ENCODE measurements around the gene CEP76.
"Not testable (repeated sequence)": the region's sequence is repeated elsewhere in the genome, so short reads cannot be mapped to it uniquely, and the experiment has no call there.

Gene CEP76

DNA sequence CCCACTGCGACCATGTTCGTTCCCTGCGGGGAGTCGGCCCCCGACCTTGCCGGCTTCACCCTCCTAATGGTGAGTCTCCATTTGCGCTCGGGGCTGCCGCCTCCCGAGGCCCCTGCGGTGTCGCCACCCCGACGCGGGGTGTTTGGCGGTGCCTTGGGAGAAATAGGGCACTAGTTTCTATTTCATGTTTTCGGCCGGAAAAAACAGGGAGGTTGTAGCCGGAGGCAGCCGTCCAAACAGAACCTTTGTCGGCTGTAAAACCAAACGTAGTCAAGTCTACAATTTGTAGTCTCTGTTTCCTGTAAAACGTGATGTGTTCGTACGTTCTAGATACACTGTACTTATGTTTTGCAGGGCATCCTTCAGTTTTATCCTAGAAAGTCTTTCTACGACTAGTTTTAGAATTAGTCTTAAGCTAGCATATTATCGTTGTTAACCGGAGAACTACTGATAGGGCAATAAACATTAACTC, 609 bp upstream of the CEP76 start:
- no peak for DNase-seq (ENCODE audit: low spot score)

DNA sequence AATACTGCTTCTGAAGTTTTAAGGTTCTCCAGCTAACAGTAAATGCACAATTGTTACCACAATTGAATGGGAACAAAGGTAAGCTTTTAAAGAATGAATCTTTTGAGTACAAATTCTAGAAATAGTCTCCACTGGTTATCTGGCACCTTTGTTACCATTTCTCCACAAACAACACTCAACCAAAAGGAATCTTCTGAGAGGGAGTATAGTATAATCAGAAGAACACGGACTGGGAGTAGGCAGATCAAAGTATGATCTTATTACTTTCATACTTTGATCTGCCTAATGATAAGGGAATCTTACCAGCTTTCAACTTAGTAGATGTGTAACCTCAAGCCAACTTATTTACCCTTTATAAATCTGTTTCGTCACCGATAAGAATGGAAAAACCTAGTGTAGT, 1.4 kb downstream of the CEP76 start:
- no peak for DNase-seq (ENCODE audit: low spot score)

DNA sequence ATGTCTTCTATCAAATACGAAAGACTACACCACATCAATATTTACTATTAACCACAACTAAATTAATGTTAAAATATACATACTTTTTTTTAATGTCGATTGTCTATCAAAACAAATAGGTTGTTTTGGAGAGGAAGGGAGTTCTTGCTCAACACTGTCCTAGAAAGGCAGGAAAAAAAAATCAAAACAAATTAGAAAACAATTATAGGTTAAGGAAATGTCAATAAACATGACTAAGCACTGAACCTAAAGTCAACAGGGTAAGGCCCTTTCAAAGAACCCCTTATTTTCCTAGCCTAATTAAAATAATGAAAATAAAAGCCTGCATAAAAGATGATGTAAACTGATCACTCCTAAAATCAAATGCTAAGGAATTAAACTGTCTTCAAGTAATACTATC, 2.8 kb downstream of the CEP76 start:
- no peak for DNase-seq (ENCODE audit: low spot score)

DNA sequence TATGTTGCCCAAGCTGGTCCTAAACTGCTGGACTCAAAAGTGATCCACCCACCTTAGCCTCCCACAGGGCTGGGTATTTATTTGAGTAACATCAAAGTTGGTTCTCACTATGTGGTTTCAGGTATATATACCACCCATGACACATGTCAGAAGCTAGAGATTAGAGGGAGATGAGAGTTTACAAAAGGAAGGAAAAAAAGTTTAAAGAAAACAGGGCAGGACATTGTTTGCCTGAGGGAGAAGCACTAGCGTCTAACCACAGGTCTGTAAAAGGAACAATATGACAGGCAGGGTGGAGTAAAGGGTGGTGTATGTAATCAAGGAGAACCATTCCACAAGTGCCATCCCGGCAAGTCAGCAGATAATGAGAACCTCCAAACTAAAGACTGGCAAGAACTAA, 8.5 kb downstream of the CEP76 start:
- DNase-seq (ENCODE audit: low spot score), result no peak

DNA sequence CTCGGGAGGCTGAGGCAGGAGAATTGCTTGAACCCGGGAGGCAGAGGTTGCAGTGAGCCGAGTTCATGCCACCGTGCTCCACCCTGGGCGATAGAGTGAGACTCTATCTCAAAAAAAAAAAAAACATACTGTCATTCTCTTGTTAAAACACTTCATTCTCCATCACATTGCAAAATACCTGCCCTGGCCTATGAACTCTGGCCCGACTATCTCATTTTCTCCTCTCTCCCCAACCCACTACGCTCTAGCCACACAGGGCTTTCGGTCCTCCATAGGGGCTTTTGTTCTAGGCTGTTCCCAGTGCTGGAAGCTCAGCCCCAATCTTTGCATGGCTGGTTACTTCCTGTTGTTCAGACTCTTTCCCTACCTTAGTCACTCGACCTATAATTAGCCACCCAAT, 10.3 kb downstream of the CEP76 start:
- no peak for DNase-seq (ENCODE audit: low spot score)

DNA sequence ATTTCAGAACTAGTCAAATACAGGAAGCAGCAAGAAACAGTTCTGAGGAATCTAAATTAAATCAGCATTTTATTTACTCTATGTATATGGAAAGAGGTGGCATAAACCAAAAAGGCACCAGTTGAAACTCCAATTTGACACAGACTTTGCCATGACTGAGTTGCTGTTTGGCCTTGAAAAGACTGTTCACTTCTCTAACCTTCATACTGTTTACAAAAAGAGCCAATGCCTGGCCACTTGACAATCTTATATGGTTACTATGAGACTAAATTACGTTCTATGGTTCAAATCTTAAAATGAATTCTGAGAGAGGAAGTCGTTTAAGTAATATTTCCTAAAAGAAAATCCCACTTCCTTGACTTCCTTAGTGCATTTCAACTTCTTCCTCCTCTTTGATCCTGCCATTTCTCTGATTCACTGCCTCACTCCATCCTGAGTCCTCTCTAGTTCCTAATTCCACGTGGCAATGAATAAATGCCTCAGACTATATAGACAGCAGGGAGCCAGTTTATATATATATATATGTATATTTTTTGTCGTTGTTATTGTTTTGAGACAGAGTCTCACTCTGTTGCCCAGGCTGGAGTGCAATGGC, 13.2 kb downstream of the CEP76 start:
- DNase-seq (ENCODE audit: low spot score), result no peak

DNA sequence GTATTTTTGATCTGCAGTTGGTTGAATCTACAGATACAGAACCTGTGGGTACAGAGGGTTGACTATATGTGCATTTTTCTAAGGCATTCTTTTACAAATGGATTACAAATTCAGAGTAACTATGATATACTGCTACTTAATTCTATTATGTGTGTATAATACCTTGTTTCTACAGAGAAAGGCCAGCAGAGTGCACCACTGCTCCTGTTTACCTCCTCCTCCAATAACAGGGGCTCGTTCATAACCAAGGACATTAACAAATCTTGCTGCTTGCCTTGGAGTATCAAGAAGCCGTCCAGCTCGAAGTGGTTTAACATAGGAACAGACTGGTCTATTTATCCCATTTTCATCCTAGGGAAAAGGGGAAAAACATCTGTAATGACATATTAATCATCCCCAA, 16.4 kb downstream of the CEP76 start:
- no peak for DNase-seq (ENCODE audit: low spot score)

DNA sequence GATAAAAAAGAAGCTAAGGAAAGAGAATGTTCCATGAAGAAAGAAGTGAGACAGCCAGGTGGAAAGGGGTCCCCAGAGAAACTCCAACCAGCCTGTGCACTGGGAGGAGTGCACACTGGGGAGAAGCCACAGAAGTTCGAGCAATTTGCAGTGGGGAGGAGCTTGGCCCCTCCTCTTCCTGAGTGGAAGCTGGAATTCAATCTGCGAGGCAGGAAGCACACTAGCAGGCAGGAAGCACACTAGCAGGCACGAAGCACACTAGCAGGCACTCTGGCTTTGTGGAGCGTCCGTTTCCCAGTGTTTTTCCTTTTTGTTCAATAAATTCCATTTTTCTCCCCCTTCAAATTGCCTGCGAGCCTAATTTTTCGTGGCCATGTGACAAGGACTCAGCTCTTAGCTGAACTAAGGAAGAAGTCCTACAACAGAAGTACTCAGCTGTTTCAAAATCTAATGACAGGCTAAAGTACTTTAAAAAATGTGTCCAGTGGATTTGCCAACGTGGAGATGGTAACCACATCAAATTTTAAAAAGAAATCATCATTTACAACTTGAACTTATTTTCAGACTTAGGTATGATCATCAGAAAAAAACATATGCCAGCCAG, 23.2 kb downstream of the CEP76 start:
- DNase-seq (ENCODE audit: low spot score), result no peak

DNA sequence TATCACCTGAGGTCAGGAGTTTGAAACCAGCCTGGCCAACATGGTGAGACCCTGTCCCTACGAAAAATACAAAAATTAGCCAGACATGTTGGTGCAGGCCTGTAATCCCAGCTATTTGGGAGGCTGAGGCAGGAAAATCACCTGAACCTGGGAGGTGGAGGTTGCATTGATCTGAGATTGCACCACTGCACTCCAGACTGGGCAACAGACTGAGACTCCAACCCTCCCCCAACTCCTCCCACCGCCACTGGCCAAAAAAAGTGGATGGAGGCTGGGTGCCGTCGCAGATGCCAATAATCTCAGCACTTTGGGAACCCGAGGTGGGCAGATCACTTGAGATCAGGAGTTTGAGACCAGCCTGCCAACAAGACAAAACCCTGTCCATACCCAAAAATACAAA, 34.5 kb downstream of the CEP76 start:
- no peak for DNase-seq (ENCODE audit: low spot score)

DNA sequence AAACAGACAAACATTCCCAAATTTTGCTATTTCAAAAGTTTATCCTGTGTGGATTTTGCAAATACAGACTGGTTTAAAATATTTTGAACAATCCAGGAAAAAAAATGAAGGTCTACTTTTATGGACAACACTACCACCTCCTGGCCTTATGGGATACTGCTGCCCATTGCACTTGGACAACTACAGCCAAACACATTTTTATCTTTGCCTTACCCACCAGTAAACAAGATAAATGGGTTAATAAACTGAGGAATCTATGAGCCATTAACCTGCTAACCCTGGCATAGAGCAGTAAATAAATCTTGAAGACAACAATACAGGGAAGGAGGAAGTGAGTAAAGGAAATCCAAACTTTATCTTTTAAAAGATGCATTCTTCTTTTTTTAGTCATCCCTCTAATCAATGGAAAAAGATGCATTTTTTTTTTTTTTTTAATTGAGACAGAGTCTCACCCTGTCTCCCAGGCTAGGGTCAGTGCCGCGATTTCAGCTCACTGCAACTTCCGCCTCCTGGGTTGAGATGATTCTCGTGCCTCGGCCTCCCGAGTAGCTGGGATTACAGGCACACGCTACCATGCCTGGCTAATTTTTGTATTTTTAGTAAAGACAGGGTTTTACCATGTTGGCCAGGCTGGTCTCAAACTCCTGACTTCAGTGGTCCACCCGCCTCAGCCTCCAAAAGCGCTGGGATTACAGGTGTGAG, 42.5 kb downstream of the CEP76 start:
- DNase-seq (ENCODE audit: low spot score), result peak; percentile 51

DNA sequence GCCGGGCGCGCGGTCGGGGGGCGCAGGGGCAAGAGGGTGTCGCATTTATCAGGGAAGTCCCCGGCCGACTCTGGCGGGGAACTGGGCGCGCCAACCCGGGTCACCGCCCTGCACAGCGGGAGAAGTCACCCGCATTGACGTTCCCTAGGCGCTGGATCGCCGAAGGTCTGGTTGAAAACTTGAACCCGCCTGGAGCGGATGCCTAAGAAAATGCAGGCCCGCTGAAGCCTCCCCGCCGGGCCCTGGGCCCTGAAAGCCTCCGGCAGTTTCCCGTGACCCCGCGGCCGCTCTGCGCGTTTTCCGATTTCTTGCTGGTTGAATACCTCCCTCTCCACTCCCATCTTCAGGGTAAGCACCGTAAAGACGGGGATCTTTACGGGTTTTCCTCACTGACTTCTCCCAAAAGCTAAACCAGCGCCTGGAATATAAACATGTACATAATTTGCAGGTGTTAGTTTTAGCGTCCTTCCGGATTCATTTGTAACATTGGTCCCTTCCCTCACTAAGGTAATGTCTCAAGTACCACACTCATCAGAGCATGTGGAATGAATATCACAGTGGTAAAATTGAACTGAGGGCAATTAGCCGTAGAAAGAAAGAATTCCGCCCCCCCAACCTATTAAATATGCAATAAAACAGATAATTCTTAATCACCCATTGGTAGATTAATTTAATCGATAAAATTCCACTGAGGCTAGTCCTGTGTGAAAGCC, 43.9 kb downstream of the CEP76 start:
- no peak for DNase-seq (ENCODE audit: low spot score)

DNA sequence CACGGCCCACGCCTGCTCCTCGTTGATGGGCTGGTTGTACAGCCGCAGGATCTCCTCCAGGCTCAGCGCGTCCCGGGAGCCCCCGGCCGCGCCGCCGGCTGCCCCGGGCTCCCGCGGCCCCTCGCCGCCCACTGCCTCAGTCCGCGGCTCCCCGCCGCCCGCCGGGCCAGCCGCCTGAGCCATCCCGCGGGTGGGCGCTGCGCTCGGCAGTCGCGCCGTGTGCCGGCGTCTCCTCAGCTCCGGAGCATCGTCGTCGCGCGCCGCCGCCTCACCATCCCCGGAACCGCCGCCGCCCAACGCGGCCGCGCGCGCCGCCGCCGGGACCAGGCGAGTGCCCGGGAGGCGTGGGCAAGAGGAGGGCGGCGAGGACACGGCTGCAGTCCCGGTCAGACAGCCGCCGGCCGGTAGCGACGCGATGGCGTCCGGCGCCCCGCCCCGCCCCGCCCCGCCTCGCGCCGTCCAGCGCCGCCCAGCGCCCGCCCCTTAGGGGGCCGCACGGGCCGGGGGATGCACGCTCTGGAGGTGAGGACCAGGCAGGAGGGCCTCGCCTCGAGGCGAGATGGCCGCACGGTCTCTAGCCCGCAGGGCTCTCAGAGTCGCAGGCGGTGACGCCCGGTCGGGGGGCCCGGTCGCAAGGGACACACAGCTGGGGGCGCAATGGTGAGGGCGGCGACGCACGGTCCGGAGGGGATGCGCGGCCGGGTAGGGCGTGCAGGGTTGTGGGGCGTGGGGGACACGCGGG, 44.7 kb downstream of the CEP76 start, which contains the start of gene SPIRE1:
TSS of gene SPIRE1 (minus strand) at position 424 of the 742 bp plus-strand sequence. CDS start at position 183, 241 bp downstream.
- DNase-seq (ENCODE audit: low spot score), result no peak

DNA sequence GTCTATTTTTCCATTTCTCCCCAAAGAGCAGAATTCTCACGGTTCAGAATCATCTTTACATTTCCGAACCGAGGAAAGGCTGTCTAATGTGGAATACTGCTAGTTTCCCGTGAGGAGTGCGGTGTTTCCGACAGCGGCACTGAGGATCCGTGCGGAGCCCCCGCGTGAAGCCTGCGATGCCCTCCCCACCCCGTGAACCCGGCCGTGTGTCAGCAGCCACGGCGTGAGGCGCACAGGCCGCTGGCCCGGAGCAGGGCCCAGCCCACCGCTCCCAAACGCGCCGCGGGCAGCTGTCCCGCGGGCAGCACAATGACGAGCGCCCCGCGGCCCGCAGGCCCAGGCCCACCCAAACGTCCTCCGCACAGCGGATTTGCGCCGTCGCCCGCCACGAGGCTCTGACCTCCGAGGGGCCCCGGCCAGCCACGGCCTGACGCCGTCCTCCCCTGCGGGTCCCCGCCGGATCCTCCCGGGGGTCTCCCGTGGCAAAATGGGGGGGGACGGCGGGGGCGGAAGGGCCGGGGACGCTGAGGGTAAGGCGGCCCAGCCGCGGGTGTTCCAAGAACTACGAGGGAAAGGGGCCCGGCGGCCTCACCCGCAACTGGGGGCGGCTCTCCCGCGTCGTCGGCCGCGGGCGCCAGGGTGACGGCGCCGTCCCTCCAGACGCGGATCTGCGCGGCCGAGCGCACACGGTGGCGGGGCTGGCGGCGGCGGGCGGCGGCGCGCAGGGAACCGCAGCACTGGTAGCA, 45.4 kb downstream of the CEP76 start:
- no peak for DNase-seq (ENCODE audit: low spot score)

DNA sequence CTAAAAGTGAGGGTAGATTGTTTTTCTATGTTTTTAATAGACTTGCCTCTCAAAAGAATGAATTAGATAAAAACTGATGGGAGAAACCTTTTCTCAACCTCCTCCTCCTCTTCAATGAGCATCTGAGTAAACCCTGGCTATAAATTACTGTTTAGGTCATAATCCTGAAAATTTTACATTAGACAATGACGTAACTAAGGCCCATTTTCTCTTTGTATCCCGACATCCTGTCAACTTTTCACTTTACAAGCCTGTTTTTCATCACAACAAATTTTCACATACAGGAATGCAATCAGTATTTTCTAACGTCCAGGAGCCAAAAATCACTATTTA, 46.0 kb downstream of the CEP76 start:
- no peak for DNase-seq (ENCODE audit: low spot score)

DNA sequence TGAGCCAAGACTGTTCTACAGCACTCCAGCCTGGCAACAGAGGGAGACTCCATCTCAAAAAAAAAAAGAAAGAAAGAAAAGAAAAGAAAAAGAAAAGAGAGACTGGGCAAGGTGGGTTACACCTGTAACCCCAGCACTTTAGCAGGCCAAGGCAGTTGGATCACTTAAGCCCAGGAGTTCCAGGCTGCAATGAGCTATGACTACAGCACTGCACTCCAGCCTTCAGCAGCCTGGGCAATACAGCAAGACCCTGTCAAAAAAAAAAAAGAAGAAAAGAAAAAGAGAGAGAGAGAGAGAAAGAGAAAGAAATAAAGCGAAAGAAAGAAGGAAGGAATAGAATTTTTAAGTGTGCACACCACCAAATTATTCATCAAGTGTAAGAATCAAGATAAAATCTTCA, 47.6 kb downstream of the CEP76 start:
- DNase-seq (ENCODE audit: low spot score), result no peak

DNA sequence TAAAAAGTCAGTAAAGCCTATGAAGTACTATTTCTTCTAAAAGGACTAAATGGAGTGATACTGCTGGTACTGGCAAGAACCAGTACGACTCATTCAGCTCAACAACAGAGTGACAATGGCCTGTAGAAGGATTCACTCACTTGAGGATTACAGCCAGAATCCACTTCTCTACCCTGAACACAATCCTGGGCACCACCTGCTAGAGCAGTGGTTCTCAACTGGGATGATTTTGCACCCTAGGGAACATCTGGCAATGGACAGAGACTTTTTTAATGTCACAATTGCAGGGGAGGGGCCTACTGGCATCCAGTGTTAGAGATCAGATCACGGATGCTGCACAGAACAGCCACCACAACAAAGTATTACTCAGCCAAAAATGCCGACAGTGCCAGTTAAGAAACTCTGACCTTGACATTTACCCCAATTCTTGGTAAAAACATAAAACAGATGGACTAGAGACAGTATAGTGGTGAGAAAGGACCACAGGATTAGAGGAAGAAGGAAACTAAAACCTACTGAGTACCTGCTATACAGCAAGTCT, 49.6 kb downstream of the CEP76 start:
- DNase-seq (ENCODE audit: low spot score), result no peak

DNA sequence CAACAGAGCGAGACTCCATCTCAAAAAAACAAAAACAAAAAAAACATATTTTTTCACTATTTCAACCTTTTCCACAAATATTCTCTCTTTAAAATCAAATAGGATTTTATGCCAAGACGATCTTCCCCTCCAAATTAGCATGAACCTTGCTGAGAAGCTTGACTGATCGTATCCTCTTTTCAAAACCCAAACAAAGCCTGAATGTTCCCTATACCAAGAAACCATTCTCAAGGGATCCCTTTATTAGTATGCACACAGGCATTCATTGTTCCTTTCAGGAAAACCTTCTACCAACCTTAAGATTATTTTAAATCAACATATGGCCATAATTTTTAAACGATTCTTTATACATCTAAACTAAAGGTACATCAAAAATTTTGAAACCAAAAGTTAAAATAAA, 50.9 kb downstream of the CEP76 start:
- DNase-seq (ENCODE audit: low spot score), result no peak

DNA sequence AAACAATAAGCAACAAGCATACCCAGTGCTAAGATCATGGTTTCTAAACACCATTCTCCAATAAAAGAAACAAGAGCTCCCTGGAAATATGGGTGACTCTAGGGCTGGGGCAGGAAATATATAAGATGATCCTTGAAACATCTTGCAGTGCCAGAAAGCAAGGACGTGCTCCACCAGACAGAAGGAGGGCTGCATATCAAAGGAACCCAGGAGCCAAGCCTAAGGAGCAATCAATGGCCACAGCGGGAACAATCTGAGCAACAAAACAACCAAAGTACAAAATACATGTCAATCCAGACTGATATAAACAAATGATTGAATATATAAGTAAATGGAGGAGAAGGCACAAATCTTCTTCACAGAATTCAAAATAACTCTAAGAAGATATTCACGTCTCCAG, 54.8 kb downstream of the CEP76 start:
- no peak for DNase-seq (ENCODE audit: low spot score)

DNA sequence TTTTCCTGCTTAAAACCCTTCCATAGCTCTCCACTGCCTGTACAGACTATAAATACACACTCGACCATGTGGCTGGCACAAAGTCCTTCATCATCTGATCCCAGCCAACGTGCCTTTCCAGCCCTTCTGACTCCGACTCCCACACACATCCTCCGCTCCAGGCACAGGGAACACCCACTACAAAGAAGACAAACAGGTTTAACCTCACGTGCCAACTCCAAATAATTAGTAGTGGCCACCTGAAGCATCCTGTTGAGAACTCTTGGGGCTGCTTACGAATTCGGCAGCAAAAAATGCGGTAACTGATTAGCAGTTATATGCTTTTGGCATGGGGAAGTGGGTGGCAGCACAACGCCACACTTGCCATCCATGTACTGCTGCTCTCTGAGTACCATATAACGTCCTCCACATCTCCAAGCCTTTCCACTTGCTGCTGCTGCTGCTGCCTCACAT, 56.7 kb downstream of the CEP76 start:
- no peak for DNase-seq (ENCODE audit: low spot score)

DNA sequence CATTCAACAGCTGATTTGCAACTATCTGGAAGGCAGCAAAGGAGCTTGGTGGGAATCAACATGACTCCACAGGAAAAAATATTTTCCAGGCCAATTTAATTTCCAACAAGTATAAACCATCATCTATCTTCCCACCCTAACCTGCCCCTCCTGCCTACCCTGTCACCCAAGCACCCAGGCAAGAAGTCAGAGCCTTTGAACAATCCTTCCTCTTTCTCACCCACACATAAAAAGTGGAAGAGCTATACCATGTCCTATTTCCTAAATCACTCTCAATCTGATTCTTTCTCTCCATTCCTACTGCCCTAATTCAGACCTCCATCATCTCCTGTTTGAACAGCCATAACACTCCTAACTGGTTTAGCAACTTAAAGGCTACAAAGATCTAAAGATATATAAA, 57.3 kb downstream of the CEP76 start:
- no peak for DNase-seq (ENCODE audit: low spot score)

DNA sequence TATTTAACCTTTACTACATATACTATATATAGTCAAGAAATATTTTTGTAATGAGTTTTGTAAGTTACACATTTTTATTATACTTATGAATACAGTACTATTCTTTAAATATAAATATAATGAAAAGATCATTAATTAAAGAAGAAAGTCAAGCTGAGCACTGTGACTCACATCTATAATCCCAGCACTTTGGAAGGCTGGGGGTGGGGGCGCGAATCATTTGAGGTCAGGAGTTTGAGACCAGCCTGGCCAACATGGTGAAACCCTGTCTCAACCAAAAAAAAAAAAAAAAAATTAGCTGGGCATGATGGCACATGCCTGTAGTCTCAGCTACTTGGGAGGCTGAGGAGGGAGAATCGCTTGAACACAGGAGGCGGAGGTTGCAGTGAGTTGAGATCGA, 58.8 kb downstream of the CEP76 start:
- not testable (repeated sequence) for DNase-seq (ENCODE audit: low spot score)
